Brain microvascular endothelial cell (primary cell): ENCODE measurements around the gene TSPAN32.

ENCODE experiments used
- DNase-seq: peaks from one replicate; pipeline ENCODE4 v3.0.0-alpha.2; 2020
- H3K27ac ChIP-seq: fragments of 250-450 bp; sonication (Bioruptor Pico); 2 replicates; pipeline ENCODE4 v1.5.1; 2020; ENCODE audit warnings: mild to moderate bottlenecking, moderate library complexity
- H3K27me3 ChIP-seq: fragments of 250-450 bp; sonication (Bioruptor Pico); replicated peaks from 2 replicates; pipeline ENCODE4 v1.5.1; 2020; ENCODE audit warnings: mild to moderate bottlenecking
- H3K36me3 ChIP-seq: fragments of 250-450 bp; sonication (Bioruptor Pico); replicated peaks from 2 replicates; pipeline ENCODE4 v1.5.1; 2020; ENCODE audit warnings: mild to moderate bottlenecking
- H3K4me3 ChIP-seq: 2 replicates; pipeline ENCODE4 v1.5.1; 2011; ENCODE audit warnings: low read depth, mild to moderate bottlenecking, control low read depth, low read length, moderate library complexity
- in situ Hi-C: cut with HindIII; loops from 2 replicates; pipeline ENCODE4 v1.10.0; 2017; ENCODE audit warnings: low sequenced_read_pairs, low pct_ligation_motif_present
- TF ChIP-seq, protein P1 (sequence below): IDR thresholded peaks from 2 replicates; pipeline ENCODE4 v1.5.1; 2011; ENCODE audit warnings: low read depth, mild to moderate bottlenecking, moderate library complexity, low read length, control low read depth, inconsistent platforms; ENCODE audit errors: missing control alignments

The TSPAN32 gene

GRCh38 chr11:2343502-2343901 is 41.7 kb downstream of the TSPAN32 start:
- in situ Hi-C loops = no loop called here
- DNase-seq = no peak
- TF ChIP-seq, protein P1, sequence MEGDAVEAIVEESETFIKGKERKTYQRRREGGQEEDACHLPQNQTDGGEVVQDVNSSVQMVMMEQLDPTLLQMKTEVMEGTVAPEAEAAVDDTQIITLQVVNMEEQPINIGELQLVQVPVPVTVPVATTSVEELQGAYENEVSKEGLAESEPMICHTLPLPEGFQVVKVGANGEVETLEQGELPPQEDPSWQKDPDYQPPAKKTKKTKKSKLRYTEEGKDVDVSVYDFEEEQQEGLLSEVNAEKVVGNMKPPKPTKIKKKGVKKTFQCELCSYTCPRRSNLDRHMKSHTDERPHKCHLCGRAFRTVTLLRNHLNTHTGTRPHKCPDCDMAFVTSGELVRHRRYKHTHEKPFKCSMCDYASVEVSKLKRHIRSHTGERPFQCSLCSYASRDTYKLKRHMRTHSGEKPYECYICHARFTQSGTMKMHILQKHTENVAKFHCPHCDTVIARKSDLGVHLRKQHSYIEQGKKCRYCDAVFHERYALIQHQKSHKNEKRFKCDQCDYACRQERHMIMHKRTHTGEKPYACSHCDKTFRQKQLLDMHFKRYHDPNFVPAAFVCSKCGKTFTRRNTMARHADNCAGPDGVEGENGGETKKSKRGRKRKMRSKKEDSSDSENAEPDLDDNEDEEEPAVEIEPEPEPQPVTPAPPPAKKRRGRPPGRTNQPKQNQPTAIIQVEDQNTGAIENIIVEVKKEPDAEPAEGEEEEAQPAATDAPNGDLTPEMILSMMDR = no peak

DNA sequence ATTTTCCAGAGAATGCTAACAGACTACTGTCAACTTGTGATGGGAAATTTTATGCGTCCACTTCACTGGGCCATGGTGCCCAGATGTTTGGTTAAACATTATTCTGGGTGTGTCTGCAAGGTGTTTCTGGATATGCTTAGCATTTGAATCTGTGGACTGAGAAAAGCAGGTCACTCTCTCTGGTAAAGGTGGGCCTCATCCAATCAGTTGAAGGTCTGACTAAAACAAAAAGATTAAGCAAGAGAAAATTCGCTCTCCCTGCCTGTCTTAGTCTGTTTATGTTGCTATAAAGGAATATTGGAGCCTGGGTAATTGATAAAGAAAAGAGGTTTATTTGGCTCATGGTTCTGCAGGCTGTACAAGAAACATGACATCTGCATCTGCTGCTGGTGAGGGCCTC is 43.2 kb downstream of the TSPAN32 start:
- in situ Hi-C loops = no loop called here
- H3K27me3 ChIP-seq = no peaks in the 10 kb centered on the region
- no peaks in the 10 kb centered on the region for H3K36me3 ChIP-seq
- H3K4me3 ChIP-seq = no peak overlapping the region
- TF ChIP-seq, protein P1 = no peak
- no peak for DNase-seq
- H3K27ac ChIP-seq = no peak overlapping the region

More at GRCh38 chr11:2343502-2343901, 41.7 kb downstream of the TSPAN32 start:
- H3K36me3 ChIP-seq = no peaks in the 10 kb centered on the region
- H3K27me3 ChIP-seq = no peaks in the 10 kb centered on the region
- H3K27ac ChIP-seq = no peak overlapping the region
- H3K4me3 ChIP-seq = no peak overlapping the region

DNA sequence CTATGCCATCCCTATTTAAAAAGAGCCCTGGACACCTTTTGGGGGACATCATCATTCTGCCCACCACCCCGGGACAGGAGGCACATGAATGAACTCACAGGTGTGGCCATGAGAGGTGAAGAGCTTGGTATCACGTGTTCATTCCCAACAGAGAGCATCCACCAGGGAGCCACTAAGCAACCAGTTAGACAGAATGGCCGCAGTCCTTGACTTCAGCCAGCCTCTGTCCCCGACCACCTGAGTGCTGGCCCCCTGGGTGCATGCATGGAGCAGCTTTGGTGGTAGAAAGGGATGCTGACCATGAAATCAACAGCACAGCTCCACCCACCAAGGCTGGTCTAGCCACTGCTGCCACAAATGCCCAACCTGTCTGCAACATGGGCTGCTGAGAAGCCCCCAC is 44.2 kb downstream of the TSPAN32 start:
- in situ Hi-C loops = no loop called here
- no peak overlapping the region for H3K27ac ChIP-seq
- no peaks in the 10 kb centered on the region for H3K36me3 ChIP-seq
- no peak for DNase-seq
- TF ChIP-seq, protein P1 = no peak
- H3K4me3 ChIP-seq = no peak overlapping the region
- H3K27me3 ChIP-seq = no peaks in the 10 kb centered on the region

GRCh38 chr11:2346586-2347307 is 44.9 kb downstream of the TSPAN32 start:
- DNase-seq = no peak
- no peaks in the 10 kb centered on the region for H3K27me3 ChIP-seq
- in situ Hi-C loops = no loop called here

DNA sequence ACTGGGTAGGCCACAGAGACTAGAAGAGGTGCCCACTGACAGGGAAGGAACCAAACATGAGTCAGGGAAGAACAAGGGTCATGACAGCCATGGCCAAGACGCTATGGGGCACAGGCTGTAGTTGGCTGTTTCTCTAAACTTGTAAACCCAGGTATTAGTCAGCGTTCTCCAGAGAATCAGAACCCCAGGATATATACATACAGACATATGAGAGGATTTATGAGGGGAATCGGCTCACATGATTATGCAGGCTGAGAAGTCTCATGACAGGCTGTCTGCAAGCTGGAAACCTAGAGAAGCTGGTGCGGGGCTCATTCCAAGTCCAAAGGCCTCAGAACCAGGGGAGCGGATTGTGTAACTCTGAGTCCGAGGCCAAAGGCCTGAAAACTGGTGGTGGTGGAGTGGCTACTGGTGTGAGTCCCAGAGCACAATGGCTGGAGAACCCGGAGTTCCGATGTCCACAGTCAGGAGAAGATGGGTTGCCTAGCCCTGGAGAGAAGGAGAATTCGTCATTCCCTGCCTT is 45.6 kb downstream of the TSPAN32 start:
- H3K27ac ChIP-seq = no peak overlapping the region
- in situ Hi-C loops = no loop called here
- H3K4me3 ChIP-seq = no peak overlapping the region
- H3K36me3 ChIP-seq = no peaks in the 10 kb centered on the region
- H3K27me3 ChIP-seq = no peaks in the 10 kb centered on the region
- TF ChIP-seq, protein P1 = no peak
- no peak for DNase-seq

More at GRCh38 chr11:2346586-2347307, 44.9 kb downstream of the TSPAN32 start:
- Histone ChIP-seq H3K27ac (no peak overlapping the region), H3K4me3 (no peak overlapping the region), H3K36me3 (no peaks in the 10 kb centered on the region)
- TF ChIP-seq, protein P1 = no peak
